T-helper 2 cell (primary cell): ENCODE results near the gene MMP27.
"Not testable (repeated sequence)": the region's sequence is repeated elsewhere in the genome, so short reads cannot be mapped to it uniquely, and the experiment has no call there.

Source experiments
- DNase-seq, 5 experiments: peaks; one replicate each; pipeline versions ENCODE4 v3.0.0 to v3.0.0-alpha.2; 2012 to 2022
- total RNA-seq, 2 donors: gene quantifications; one replicate each; lab custom pipeline; 2026; lab: John Stamatoyannopoulos, UW

The MMP27 gene, protein sequence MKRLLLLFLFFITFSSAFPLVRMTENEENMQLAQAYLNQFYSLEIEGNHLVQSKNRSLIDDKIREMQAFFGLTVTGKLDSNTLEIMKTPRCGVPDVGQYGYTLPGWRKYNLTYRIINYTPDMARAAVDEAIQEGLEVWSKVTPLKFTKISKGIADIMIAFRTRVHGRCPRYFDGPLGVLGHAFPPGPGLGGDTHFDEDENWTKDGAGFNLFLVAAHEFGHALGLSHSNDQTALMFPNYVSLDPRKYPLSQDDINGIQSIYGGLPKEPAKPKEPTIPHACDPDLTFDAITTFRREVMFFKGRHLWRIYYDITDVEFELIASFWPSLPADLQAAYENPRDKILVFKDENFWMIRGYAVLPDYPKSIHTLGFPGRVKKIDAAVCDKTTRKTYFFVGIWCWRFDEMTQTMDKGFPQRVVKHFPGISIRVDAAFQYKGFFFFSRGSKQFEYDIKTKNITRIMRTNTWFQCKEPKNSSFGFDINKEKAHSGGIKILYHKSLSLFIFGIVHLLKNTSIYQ
- total RNA-seq: 0 reads per million in 2 donors

DNA sequence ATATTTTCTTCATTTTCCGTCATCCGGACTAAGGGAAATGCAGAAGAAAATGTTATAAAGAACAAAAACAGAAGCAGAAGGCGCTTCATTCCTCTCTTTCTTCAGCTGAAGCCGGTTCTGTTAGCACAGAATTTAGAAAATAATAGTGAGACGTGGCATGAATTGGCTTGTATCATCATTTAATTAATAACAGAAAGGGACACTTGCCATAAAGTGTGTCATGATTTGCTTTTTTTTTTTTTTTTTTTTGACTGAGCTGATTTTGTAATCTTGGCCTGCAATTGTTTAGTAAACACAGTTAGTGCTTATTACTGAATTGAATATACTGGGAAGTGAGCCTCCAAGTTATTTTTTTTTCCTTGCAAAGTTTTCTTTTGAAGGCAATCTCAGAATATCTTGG, at the start of gene MMP27:
TSS of gene MMP27 (minus strand) at position 144 of the 400 bp plus-strand sequence. CDS start at position 89, 55 bp downstream.
- no peak for DNase-seq

DNA sequence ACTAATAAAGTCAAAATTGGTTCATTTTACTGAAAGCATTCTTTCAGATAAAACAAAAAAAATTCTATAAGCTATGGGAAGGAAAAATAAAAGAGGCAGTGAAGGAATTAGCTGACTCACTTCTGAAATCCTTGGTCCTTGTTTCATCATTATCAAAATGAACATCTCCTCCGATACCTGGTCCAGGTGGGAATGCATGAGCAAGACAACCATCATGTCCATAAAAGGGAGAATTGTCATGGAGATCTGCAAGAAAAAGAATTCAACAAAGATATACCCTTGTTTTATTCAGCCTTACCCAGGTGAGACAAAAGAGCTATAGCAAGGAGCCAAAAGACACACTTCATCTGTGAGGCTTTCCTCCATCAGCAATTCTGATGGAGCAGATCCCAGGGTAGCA, 47.7 kb upstream of the MMP27 start:
- DNase-seq: no peak

DNA sequence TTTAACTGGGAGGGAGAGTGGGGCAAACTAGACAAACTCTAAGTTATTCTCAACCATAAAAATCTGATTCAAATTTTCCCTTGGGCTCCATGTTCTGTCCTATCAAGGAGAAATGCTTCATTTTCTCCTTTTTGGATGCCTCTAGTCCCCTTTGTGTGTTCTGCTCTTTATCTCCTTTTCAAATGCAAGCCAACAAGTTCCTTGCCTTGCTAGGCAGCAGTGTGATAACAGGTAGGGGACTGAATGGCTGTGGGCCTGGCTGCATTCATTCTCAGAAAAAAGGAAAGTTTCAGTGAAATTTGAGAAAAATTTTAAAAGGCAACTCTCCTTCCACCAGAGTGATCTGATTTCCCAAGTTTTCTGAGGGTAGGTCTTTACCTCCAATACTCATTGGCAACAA, 46.1 kb upstream of the MMP27 start:
- no peak for DNase-seq

DNA sequence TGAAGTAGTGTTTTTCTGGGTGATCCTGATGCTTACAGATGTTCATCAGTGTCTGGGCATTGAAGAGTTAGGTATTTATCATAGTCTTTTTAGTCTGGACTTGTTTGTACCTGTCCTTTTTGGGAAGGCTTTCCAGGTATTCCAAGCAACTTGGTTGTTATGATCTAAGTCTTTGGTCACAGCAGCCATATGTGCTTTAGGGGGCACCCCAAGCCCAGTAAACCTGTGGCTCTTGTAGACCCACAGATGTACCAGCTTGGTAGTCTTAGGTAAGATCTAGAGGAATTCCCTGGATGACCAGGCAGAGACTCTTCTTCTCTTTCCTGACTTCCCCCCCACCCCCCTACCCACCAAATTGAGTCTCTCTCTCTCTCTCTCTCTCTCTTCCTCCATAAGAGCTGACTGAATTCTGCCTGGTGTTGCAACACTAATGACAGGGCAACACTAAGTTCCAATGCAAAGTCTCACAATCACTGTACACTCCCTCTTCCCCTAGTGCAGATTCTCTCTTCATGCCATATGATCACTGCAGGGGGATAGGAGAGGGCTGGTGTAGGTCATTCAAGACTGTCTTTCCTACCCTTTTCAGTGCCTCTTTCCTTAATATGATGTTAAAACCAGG, 43.6 kb upstream of the MMP27 start:
- DNase-seq: no peak

DNA sequence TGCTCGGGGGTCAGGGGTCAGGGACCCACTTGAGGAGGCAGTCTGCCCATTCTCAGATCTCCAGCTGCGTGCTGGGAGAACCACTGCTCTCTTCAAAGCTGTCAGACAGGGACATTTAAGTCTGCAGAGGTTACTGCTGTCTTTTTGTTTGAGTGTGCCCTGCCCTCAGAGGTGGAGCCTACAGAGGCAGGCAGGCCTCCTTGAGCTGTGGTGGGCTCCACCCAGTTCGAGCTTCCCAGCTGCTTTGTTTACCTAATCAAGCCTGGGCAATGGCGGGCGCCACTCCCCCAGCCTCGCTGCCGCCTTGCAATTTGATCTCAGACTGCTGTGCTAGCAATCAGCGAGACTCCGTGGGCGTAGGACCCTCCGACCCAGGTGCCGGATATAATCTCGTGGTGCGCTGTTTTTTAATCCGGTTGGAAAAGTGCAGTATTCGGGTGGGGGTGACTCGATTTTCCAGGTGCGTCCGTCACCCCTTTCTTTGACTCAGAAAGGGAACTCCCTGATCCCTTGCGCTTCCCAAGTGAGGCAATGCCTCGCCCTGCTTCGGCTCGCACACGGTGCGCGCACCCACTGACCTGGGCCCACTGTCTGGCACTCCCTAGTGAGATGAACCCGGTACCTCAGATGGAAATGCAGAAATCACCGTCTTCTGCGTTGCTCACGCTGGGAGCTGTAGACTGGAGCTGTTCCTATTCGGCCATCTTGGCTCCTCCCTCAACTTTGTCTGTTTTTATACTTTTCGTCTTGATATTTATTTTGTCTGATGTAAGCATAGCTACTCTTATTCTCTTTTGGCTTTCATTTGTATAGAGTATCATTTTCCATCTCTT, 41.4 kb upstream of the MMP27 start:
- not testable (repeated sequence) for DNase-seq

DNA sequence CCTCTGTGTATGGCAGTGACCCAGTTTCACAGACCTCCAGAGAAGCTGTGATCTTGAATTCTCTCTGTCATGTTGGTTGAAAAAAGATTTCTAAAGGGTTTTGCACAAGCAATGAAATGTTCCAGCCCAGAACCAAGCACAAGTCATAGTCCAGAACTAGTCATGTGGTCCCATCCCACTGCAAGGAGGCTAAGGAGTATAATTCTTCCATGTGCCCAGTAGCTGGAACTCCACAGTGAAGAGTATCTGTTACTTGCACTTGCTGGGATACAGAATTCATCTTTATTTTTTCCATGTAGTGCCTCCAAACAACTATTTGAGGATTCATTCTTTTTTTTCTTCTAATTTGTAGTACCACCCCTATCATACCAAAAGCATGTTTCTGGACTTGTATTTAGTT, 29.1 kb upstream of the MMP27 start:
- no peak for DNase-seq

DNA sequence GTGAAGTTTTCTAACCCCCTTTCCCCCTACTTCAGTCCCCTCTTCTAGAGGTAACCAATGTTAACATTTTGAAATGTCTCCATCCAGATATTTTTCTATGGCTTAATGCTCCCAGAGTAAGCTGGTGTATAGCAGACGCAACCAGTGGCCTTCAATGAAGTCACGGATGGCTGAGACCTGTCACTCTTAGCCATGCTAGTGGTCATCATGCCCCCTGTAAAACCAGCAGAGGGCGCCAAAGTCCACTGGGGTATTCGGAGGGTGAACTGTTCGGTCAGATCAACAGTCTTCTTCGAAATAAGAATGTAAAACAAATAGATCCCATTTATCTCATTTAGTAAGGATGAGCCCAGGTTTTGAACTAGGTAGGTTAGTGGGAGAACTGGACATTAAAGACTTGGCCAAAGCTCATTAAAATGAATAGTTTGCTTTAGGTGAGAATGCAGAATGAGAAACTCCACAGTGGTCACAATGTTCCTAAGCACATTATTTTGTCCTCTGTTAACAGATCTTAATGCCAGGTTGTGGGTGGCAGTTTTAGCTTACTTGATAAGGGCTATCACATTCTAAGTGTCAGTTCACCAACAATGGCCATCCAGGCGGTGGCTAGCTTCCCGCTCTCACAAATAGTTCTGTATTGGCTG, 27.8 kb upstream of the MMP27 start:
- peak in 1 of 5 experiments; percentile 24 for DNase-seq

DNA sequence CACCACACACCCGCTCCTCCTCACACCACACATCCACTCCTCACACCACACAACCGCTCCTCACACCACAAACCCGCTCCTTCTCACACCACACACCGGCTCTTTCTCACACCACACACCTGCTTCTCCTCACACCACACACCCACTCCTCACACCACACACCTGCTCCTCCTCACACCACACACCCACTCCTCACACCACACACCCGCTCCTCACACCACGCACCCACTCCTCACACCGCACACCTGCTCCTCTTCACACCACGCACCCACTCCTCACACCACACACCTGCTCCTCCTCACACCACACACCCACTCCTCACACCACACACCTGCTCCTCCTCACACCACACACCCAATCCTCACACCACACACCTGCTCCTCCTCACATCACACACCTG, 25.4 kb upstream of the MMP27 start:
- peak in 1 of 5 experiments; percentile 7 for DNase-seq

DNA sequence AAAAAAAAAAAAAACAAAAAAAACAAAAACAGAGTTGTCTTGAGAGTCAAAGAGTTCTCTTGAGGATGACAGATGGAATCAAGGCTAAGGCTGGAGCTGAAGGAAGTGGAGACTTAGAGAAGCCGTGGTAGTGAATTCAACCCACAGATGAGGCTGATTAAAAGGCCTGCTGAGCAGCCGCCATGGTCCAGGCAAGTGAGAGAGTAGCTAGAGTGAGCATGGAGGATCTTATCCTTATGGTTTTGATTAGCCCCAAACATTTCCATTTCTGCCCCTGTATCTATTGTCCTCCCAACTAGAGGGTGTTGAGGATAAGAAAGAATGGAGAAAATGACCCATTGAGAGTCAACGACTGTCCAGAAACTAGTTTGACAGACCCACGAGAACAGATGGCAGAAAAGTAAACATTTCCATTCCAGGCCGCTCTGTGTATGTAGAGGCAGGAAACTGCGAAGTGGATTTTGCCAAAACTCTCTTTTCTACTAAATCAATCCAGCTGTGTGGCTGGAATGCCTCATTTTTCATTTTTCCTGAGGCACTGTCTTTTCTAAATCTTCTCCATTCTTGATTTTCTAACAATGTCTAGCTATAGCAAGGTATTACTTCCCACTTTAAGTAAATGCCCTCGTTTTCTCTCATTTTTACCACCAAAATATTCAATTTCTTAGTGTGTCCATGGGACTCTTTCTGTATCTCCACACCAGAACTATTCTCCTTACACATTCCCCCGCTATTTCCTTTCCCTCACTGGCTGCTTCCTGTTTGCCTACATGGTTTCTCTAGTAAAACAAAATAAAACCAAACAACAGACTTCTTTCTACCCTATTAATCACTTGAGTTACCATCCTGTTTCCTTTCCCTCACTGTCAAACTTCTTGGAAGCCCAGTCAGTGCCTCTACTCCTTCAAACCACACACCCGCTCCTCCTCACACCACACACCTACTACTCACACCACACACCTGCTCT, 24.6 kb upstream of the MMP27 start:
- no peak for DNase-seq

DNA sequence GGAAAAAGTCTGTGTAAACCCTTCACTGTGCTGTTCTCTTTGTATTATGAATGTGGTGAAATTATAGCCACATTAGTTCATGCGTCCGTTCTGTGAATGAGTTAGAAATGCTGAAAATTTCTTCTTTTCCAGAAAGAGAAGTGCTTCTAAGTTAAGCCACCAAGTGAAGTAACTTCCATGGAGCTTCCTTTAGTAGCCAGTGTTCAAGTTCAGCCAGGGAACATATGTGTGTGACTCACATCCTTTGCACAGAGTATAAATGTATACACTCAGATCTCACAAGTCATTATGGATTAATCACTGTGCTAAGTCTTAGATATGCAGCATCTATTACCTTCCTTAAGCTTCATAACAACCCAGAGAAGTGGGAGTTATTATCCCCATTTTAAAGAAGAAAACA, 22.3 kb upstream of the MMP27 start:
- DNase-seq: no peak

DNA sequence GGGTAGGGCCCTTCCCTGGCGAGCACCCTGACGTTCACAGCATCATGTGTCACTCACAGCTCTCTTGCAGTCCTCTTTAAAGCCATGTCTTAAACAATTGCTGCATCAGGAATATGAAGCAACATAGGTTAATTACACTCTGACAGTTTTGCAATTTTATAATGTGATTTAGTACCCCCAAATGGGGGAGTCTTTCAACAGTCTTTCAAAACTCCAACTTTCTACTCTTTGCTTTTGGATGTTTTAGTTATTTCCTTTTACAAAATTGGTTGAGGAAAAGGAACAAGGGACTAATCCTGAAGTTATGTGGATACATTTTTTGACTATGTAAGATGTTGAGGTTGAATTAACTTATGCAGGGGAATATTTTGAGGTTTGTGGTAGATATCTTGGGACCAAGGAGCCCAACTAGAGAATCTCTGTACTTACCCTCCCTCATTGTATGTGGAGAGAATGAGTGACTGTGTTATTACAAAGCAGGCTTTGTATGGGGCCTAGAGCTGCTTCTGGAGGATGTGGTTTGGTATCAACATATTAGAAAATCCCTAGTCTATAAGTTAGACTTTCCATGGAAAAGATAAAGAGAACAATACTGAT, 19.4 kb upstream of the MMP27 start, which contains the start of gene MMP8:
TSS of gene MMP8 (minus strand) at position 51 of the 597 bp plus-strand sequence. CDS start 99 bp downstream, outside the sequence.
- DNase-seq: no peak

DNA sequence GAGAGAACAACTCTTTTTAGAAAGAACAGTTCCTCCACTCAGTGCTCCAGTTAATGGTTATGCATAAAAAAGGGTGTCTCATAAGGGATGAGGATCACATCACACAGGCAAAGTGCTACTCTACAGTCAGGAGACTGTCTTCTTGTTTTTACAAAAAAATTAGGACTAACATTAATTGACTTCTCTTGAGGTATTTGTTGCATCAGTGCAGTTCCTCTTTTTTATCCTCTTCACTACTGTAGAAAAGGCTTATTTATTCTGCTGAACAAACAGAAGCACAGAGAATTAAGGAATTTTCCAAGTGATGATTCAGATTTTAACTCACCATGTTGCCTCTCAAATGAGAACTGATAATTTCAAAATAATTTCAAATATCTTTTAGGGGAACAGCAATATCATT, 17.3 kb upstream of the MMP27 start:
- no peak for DNase-seq

DNA sequence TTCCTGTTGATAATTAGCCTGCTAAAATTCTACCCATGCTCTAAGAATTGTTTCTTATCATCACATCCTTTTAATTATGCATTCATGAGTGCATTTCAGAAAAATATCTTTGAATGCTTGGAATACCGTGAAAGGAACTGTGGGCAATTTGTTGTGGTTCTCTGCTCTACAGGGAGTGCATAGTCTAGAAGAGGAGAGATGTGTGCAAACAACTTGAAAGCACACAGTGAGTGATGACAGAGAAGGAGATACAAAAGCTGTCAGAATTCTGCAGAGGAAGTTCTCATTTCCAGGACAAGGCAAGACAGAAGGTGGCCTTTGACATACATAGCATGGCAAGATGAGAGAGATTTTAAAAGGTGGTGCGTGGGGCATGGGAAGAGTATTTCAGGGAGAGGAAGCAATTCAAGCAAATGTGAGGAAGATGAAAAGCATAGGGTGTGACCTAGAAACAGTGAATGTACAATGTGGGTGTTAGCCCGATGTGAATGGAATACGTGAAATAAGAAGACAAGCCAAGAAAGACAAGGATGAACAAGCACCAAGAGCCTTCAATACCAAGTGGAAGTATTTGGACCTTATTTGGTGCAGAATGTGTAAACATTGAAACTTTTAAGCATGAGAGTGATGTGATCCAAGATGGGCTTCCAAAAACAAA, 14.2 kb upstream of the MMP27 start:
- no peak for DNase-seq

DNA sequence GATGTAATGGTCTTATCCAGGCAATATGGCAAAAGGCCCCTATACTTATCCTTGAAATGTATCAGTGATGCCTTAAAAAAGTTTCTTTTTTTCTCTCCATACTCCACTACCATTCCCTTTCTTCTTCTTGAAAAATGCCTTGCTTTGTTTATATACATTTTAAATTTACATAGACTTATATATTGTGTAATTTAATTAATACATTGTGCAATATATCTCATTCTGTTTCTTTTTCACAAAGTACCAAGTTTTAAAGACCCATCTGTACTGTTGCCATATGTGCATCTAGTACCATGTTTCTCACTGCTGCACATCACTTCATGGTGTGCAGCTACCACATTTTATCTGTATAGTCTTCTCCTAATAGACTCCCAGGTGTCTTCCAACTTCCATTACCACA, 11.7 kb upstream of the MMP27 start:
- no peak for DNase-seq

DNA sequence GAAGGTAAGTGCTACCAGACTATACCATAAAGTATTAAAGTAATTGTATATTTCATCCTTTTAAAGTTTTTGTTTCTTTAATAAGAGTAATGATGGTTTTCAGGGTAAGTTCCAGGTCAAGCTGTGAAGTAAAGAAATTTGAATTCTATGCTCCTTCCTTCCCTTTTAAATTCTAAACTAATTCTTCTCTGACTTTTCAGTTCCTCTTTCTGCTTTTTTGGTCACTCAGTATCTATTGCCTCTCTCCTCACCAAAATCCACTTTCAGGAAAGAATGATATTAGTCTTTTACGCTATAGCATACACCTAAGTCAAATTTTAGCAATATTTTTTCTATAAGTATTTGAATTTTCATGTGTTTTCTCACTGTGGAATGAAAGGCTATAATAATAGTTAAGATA, 11.0 kb upstream of the MMP27 start:
- no peak for DNase-seq

DNA sequence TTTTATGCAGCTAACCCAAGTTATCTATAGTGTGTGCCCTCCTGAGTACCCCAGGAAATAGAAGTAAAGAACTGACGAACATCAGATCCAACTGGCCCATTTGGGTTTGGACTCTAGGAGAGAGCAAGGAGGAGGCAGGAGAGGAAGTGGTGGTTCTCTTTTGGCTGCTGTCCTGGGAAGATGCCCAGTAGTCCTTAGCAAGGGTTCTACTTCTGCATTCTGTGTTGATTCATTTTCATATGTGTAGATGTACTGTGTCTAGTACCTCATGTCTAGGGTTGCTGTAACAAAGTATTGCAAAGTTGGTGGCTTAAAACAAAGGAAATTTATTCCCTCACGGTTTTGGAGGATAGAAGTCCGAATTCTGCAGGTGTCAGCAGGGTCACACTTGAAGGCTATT, 6.6 kb upstream of the MMP27 start:
- DNase-seq: no peak

DNA sequence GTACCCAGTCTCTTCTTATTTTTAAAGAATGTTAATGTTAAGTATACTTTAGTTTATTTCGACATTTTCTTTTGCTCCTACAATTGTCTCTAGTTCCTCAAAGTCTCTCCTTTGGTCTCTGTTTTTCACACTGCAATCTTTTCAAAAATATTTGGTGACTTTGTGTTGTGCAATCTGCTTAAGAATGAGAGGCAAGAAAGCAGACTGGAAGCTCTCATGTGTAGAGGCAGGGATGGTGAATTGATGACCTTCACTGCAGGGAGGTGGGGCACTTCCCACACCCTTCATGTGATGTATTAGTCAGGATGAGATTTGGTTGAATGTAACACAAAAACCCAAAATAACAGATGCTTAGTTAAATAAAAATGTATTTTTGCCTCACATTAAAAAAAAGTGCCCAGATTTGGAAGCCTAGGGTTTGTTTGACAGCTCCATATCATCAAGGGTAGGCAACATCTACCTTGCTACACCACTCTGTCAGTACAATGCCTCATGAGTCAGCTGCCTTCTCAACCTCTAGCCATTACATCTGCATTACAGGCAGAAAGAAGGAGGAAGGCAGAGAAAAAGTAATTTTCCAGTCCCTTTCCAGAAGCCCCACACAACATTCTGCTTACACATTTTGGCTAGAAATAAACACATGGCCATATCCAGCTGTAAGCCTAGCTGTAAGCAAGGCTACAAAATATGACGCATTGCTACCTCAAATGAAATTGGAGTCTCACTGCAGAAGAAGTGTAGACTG, 3.8 kb upstream of the MMP27 start:
- DNase-seq: no peak

DNA sequence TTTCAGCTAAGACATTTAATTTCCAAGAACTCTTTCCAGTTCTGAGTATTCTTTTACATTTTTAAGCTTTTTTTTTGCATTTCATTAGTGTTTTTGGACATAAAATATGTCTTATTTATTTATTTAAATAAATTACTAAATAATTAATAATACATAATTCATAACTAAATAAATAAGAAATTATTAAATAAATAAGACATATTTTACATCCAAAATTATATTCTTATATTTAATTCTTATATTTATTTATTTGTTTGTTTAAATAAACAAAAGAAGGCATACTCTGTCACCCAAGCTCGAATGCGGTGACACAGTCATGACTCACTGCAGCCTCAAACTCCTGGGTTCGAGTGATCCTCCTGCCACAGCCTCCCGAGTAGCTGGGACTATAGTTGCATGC, 3.1 kb upstream of the MMP27 start:
- DNase-seq: no peak

DNA sequence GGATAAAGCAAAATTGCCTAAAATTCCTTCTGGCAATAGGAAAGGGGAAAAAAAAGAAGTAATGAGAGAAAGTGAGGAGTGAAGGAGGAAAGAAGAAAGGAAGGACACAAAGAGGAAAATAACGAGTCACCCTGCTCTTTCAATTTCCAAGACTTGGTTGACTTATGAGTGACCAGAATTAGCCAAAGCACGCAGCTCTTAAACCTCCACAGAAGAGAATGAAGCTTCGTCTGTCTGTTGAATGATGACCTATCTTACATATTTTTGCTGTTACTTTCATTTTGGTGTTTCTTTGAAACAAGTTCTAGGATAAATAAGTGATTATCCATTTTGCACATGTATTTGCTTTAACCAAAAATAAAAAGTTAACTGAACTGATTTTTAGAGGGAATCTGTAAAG, 728 bp downstream of the MMP27 start:
- DNase-seq: no peak
